Lung (tissue), 12 donors: Measurements from ENCODE around the gene IQCE. TPM values are rescaled to one million over a fixed set of nuclear protein-coding genes. Genes with fewer than 3 reads are reported as not detected.

Source experiments
- ATAC-seq: fragments of 200-7000 bp; cut with Tn5 transposase; one replicate; pipeline ENCODE4 v1.9.1; 2020; ENCODE audit warnings: moderate number of reproducible peaks; ENCODE audit not compliant: insufficient read depth, low FRiP score
- DNase-seq, 3 donors: peaks; one replicate each; pipeline ENCODE4 v3.0.0-alpha.2; 2013 to 2017
- H3K27ac ChIP-seq, 2 donors: one replicate each; pipeline ENCODE4 v1.5.1; 2013; ENCODE audit warnings: mild to moderate bottlenecking in 2 of 2, moderate library complexity in 2 of 2, control low read depth in 1 of 2, inconsistent platforms in 1 of 2, low read depth in 1 of 2, low read length in 1 of 2
- H3K27me3 ChIP-seq, 3 donors: one replicate each; pipeline ENCODE4 v1.5.1; 2013; ENCODE audit warnings: low read length in 2 of 3; ENCODE audit not compliant: control insufficient read depth in 3 of 3, insufficient read depth in 3 of 3
- H3K36me3 ChIP-seq, 4 donors: one replicate each; pipeline ENCODE4 v1.5.1; 2013; ENCODE audit warnings: low read length in 4 of 4, mild to moderate bottlenecking in 1 of 4, moderate library complexity in 1 of 4; ENCODE audit not compliant: control insufficient read depth in 4 of 4, insufficient read depth in 4 of 4
- H3K4me1 ChIP-seq, 5 donors: one replicate each; pipeline ENCODE4 v1.5.1; 2013; ENCODE audit warnings: low read length in 5 of 5, mild to moderate bottlenecking in 2 of 5, moderate library complexity in 1 of 5; ENCODE audit not compliant: control insufficient read depth in 5 of 5, insufficient read depth in 5 of 5
- H3K4me3 ChIP-seq: one replicate; pipeline ENCODE4 v1.5.1; 2013; ENCODE audit warnings: mild to moderate bottlenecking, control low read depth, moderate library complexity
- H3K9ac ChIP-seq, 2 donors: one replicate each; pipeline ENCODE4 v1.5.1; 2013; ENCODE audit warnings: low read length in 2 of 2, control low read depth in 1 of 2; ENCODE audit not compliant: insufficient read depth in 1 of 2
- H3K9me3 ChIP-seq, 4 donors: one replicate each; pipeline ENCODE4 v1.5.1; 2013; ENCODE audit warnings: low read length in 3 of 4, mild to moderate bottlenecking in 1 of 4, moderate library complexity in 1 of 4; ENCODE audit not compliant: control insufficient read depth in 4 of 4, insufficient read depth in 3 of 4
- WGBS, 2 donors: extraction: QIAGEN DNeasy Blood & Tissue Kit; methylation state at CpG; one replicate each; pipeline ENCODE4 v1.1.7; 2013; 5-methylcytosine and 5-hydroxymethylcytosine counted together
- polyA plus RNA-seq, 2 donors: library from polyadenylated mRNA; stranded (reverse); fragments of 200-250 nt; gene quantifications; one replicate each; pipeline ENCODE4 v1.2.1, GENCODE V29; 2013
- total RNA-seq, 2 donors: library from RNA; depleted of rRNA in 1 of 2; stranded (reverse); fragments of >200 nt in 1 of 2; gene quantifications; one replicate each; pipeline ENCODE4 v1.2.1, GENCODE V29; 2014 to 2021
- TF ChIP-seq, protein P1 (sequence below): IDR thresholded peaks from 2 replicates; pipeline ENCODE4 v1.5.1; 2012; ENCODE audit warnings: mild to moderate bottlenecking; ENCODE audit errors: control extremely low read depth, extremely low read depth
- donor health status: control.
- donor health status: control.
- donor health status: Bipolar disorder and iron deficiency.
- donor health status: healthy.
- donor health status: DM: yes; HTN: yes; CAD: no.

The IQCE gene
- total and polyA plus RNA-seq, 4 donors: 8.1 to 29.0 (median 16.0) TPM

GRCh38 chr7:2586326-2587020 lies 27.7 kb downstream of the IQCE start:
- TF ChIP-seq, protein P1, sequence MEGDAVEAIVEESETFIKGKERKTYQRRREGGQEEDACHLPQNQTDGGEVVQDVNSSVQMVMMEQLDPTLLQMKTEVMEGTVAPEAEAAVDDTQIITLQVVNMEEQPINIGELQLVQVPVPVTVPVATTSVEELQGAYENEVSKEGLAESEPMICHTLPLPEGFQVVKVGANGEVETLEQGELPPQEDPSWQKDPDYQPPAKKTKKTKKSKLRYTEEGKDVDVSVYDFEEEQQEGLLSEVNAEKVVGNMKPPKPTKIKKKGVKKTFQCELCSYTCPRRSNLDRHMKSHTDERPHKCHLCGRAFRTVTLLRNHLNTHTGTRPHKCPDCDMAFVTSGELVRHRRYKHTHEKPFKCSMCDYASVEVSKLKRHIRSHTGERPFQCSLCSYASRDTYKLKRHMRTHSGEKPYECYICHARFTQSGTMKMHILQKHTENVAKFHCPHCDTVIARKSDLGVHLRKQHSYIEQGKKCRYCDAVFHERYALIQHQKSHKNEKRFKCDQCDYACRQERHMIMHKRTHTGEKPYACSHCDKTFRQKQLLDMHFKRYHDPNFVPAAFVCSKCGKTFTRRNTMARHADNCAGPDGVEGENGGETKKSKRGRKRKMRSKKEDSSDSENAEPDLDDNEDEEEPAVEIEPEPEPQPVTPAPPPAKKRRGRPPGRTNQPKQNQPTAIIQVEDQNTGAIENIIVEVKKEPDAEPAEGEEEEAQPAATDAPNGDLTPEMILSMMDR: no peak
- H3K36me3 ChIP-seq: peaks cover 2 to 34% (median 14%) of the 10 kb centered on the region in 4 donors
- DNase-seq: no peak

GRCh38 chr7:2587134-2587533 lies 28.4 kb downstream of the IQCE start:
- H3K27ac ChIP-seq: no peak overlapping the region
- no peak overlapping the region for H3K4me3 ChIP-seq
- WGBS, 2 donors: 92 to 95% methylated on average over 9 of the region's 9 CpGs
- H3K27me3 ChIP-seq: no peaks in the 10 kb centered on the region
- H3K9me3 ChIP-seq: peaks cover 0 to 4% (median 0%) of the 10 kb centered on the region in 4 donors
- DNase-seq (no peak), ATAC-seq (no peak)
- no peak overlapping the region for H3K9ac ChIP-seq
- H3K4me1 ChIP-seq: no peaks in the 10 kb centered on the region
- peaks cover 2 to 34% (median 14%) of the 10 kb centered on the region in 4 donors for H3K36me3 ChIP-seq
- TF ChIP-seq, protein P1: no peak

More at GRCh38 chr7:2586326-2587020, 27.7 kb downstream of the IQCE start:
- Histone ChIP-seq H3K4me1 (no peaks in the 10 kb centered on the region), H3K27ac (no peak overlapping the region), H3K27me3 (no peaks in the 10 kb centered on the region), H3K4me3 (no peak overlapping the region), H3K9ac (no peak overlapping the region), H3K9me3 (peaks cover 0 to 4% (median 0%) of the 10 kb centered on the region in 4 donors)
- 94 to 96% methylated on average over 24 of the region's 24 CpGs for WGBS, 2 donors
- ATAC-seq: no peak

DNA sequence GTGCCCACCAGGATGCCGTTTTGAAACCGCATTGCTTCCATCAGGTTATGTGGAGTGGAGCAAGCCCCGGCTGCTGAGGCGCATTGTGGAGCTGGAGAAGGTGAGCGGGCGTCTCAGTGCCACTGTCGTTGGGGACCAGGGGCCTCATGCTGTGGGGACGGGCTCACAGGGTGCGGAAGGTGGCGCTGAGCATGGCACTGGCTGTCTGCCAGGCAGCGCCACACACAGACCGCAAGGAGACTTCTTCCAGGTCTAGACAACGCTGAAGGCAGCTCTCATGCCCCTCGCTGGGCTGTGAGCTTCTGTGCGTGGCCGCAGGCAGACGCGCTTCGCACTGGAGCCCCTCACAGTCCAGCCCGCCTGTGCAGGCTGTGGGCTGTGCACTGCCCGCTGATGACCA lies 29.0 kb downstream of the IQCE start:
- H3K4me1 ChIP-seq: no peaks in the 10 kb centered on the region
- no peak overlapping the region for H3K9ac ChIP-seq
- no peak overlapping the region for H3K27ac ChIP-seq
- no peak overlapping the region for H3K4me3 ChIP-seq
- peaks cover 0 to 4% (median 0%) of the 10 kb centered on the region in 4 donors for H3K9me3 ChIP-seq
- 94 to 97% methylated on average over 21 of the region's 21 CpGs for WGBS, 2 donors
- DNase-seq: no peak
- ATAC-seq: no peak
- H3K27me3 ChIP-seq: no peaks in the 10 kb centered on the region
- TF ChIP-seq, protein P1: no peak
- H3K36me3 ChIP-seq: peaks cover 2 to 39% (median 14%) of the 10 kb centered on the region in 4 donors
